CD4-positive, alpha-beta T cell (primary cell): ENCODE measurements around the gene KHK. TPM values are rescaled to one million over a fixed set of nuclear protein-coding genes. Genes with fewer than 3 reads are reported as not detected.

Experiments
- ATAC-seq: fragments of 200-7000 bp; cut with Tn5 transposase; one replicate; pipeline ENCODE4 v1.10.0; 2022; ENCODE audit warnings: mild to moderate bottlenecking; ENCODE audit not compliant: poor library complexity
- CTCF ChIA-PET: fragments of 350-600 bp; sonication (Branson Sonifier 250); formaldehyde crosslinking; loops from one replicate; lab custom pipeline; 2021; ENCODE audit warnings: antibody characterized with exemption, inconsistent platforms; lab: Charles Lee
- POLR2A ChIA-PET: fragments of 350-600 bp; sonication (Branson Sonifier 250); formaldehyde crosslinking; loops from one replicate; lab custom pipeline; 2021; ENCODE audit warnings: antibody characterized with exemption, inconsistent platforms; lab: Charles Lee
- DNase-seq, 14 experiments: peaks; one replicate each; pipeline ENCODE4 v3.0.0-alpha.2; 2013 to 2020; ENCODE audit warnings: mixed read lengths in 2 of 14
- H3K27ac ChIP-seq, 2 donors: one replicate each; pipeline versions ENCODE4 v1.5.1 to v1.7.0; 2013; ENCODE audit warnings: low read length in 2 of 2, low read depth in 1 of 2, mild to moderate bottlenecking in 1 of 2
- H3K27me3 ChIP-seq, 2 experiments: 1 replicate in 1 of 2; 2 replicates in 1 of 2; pipeline versions ENCODE4 v1.6.1 to v1.7.0; 2013; ENCODE audit warnings: low read length in 2 of 2, control low read depth in 1 of 2, mild to moderate bottlenecking in 1 of 2, moderate library complexity in 1 of 2; ENCODE audit not compliant: insufficient read depth in 2 of 2, control insufficient read depth in 1 of 2
- H3K36me3 ChIP-seq: one replicate; pipeline ENCODE4 v1.6.1; 2013; ENCODE audit warnings: low read length, control low read depth; ENCODE audit not compliant: insufficient read depth
- H3K4me1 ChIP-seq: one replicate; pipeline ENCODE4 v1.6.1; 2013; ENCODE audit warnings: low read length, control low read depth; ENCODE audit not compliant: insufficient read depth
- H3K4me3 ChIP-seq: one replicate; pipeline ENCODE4 v1.5.1; 2013; ENCODE audit warnings: mild to moderate bottlenecking, low read length, moderate library complexity
- H3K9me3 ChIP-seq, 2 experiments: 1 replicate in 1 of 2; 2 replicates in 1 of 2; pipeline versions ENCODE4 v1.6.1 to v1.7.0; 2013; ENCODE audit warnings: low read length in 2 of 2, mild to moderate bottlenecking in 2 of 2, control low read depth in 1 of 2, moderate library complexity in 1 of 2; ENCODE audit not compliant: control insufficient read depth in 1 of 2, insufficient read depth in 1 of 2
- H3K27ac Mint-ChIP-seq: one replicate; pipeline ENCODE4 v1.8.0; 2020; ENCODE audit warnings: mixed read lengths
- H3K27me3 Mint-ChIP-seq: one replicate; pipeline ENCODE4 v1.8.0; 2021; ENCODE audit warnings: mixed read lengths
- H3K36me3 Mint-ChIP-seq: one replicate; pipeline ENCODE4 v1.8.0; 2021; ENCODE audit warnings: low read depth, mixed read lengths
- H3K4me1 Mint-ChIP-seq: one replicate; pipeline ENCODE4 v1.8.0; 2021; ENCODE audit warnings: low read depth, mixed read lengths
- H3K4me3 Mint-ChIP-seq: one replicate; pipeline ENCODE4 v1.8.0; 2020; ENCODE audit warnings: mild to moderate bottlenecking, mixed read lengths
- H3K9me3 Mint-ChIP-seq: one replicate; pipeline ENCODE4 v1.8.0; 2020; ENCODE audit warnings: mixed read lengths
- intact Hi-C, 2 experiments: fragments of 100-400 bp; cut with DNase I in 1 of 2; cut with micrococcal nuclease in 1 of 2; formaldehyde crosslinking; loops; one replicate each; pipeline versions ENCODE4 v1.15.1 to v1.9.0; 2023 to 2025; cut with DNase I, micrococcal nuclease
- total RNA-seq, 174 experiments: library from RNA in 2 of 174; stranded (reverse) in 2 of 174; gene quantifications; one replicate each; pipeline ENCODE4 v1.2.3 and lab custom pipeline; 2021 to 2026
- TF ChIP-seq, protein P1 (sequence below): fragments of 200-600 bp; IDR thresholded peaks from one replicate; pipeline ENCODE4 v1.8.0; 2022; ENCODE audit warnings: antibody characterized with exemption, mild to moderate bottlenecking

Gene KHK
- total RNA-seq, 2 experiments from 2014 or later = 4.7 TPM

DNA sequence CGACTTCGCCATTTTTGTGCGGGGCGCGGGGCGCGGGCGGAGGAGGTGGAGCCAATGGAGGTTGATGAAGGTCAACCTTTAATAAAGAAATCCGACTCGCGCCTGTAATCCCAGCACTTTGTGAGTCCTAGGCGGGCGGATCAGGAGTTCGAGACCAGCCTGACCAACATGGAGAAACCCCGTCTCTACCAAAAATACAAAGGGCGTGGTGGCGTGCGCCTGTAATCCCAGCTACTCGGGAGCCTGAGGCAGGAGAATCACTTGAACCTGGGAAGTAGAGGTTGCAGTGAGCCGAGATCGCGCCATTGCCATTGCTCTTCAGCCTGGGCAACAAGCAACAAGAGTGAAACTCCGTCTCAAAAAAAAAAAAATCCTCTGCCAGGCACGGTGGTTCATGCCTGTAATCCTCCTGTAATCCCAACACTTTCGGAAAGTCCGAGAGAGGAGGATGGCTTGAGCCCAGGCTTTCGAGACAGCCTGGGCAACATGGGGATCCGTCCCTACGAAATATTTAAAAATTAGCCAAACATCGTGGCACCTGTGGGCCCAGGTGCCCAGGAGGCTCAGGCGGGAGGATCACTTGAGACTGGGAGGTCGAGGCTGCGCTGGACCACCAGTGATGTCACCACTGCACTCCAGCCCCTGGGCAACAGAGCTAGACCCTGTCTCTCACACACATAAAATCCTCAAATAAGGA lies 48.4 kb downstream of the KHK start:
- Histone ChIP-seq H3K27me3 (no peaks in the 10 kb centered on the region), H3K27ac (peak overlapping the region in 1 of 2 donors; percentile 79), H3K36me3 (peaks cover 30% of the 10 kb centered on the region), H3K9me3 (no peaks in the 10 kb centered on the region), H3K4me1 (peaks cover 30% of the 10 kb centered on the region), H3K4me3 (peak overlapping the region; percentile 90)
- CTCF ChIA-PET = interaction anchor here (1.4 to 2.6 kb wide), 4 partner anchors 11 to 168 kb away, joined by 4 to 8 read pairs (median 4); partner anchors contain the start of genes ABHD1 and AGBL5
- H3K27me3 Mint-ChIP-seq = no peaks in the 10 kb centered on the region
- peaks cover 19% of the 10 kb centered on the region for H3K4me1 Mint-ChIP-seq
- peak in 1 of 14 experiments; percentile 27 for DNase-seq
- peaks cover 30% of the 10 kb centered on the region for H3K36me3 Mint-ChIP-seq
- ATAC-seq = no peak
- TF ChIP-seq, protein P1, sequence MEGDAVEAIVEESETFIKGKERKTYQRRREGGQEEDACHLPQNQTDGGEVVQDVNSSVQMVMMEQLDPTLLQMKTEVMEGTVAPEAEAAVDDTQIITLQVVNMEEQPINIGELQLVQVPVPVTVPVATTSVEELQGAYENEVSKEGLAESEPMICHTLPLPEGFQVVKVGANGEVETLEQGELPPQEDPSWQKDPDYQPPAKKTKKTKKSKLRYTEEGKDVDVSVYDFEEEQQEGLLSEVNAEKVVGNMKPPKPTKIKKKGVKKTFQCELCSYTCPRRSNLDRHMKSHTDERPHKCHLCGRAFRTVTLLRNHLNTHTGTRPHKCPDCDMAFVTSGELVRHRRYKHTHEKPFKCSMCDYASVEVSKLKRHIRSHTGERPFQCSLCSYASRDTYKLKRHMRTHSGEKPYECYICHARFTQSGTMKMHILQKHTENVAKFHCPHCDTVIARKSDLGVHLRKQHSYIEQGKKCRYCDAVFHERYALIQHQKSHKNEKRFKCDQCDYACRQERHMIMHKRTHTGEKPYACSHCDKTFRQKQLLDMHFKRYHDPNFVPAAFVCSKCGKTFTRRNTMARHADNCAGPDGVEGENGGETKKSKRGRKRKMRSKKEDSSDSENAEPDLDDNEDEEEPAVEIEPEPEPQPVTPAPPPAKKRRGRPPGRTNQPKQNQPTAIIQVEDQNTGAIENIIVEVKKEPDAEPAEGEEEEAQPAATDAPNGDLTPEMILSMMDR = no peak
- no peaks in the 10 kb centered on the region for H3K9me3 Mint-ChIP-seq
- peak overlapping the region; percentile 94 for H3K27ac Mint-ChIP-seq
- peak overlapping the region; percentile 98 for H3K4me3 Mint-ChIP-seq
- POLR2A ChIA-PET = interaction anchor here (1.0 to 3.8 kb wide), 5 partner anchors 11 to 84 kb away, joined by 3 to 56 read pairs (median 13); partner anchors contain the start of genes ABHD1, AGBL5, ATRAID and OST4
- intact Hi-C loops = loop anchor here (1.0 to 5.0 kb wide), 7 partner anchors 12 to 242 kb away; partner anchors contain the start of genes ABHD1 (in 2 of the 2), ATRAID (in 2 of the 2), SLC5A6 (in 2 of the 2) and KHK (in 1 of the 2)

DNA sequence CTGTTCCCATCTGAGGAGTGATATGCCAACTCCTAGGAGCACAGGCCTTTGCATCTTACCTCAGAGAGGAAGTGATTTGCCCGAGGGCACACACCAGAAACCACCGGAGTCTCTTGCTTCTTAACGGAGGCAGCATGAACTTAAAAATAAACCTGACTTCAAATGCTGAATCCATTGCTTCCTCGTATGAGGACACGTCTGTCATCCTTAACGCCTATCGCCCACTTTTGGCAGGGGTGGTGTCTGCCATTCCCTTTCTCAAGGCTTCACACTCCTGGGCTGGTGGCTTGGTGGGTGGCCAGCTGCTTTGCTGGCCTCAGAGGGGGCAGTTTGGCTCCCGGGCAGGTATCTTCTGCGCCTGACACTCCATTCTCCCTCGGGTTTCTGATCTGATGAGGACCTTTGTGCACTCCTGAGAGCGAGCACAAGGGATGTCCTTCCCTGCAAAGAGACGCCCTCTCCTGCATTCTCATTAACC lies 48.9 kb downstream of the KHK start:
- TF ChIP-seq, protein P1 = no peak
- H3K27me3 ChIP-seq = no peaks in the 10 kb centered on the region
- peaks cover 30% of the 10 kb centered on the region for H3K4me1 ChIP-seq
- intact Hi-C loops = loop anchor here in 1 of 2 experiments (2.0 to 5.0 kb wide), 3 partner anchors 77 to 242 kb away; partner anchors contain the start of genes ATRAID, SLC5A6 and TMEM214
- Mint-ChIP-seq H3K4me1 (peaks cover 19% of the 10 kb centered on the region), H3K27ac (peak overlapping the region; percentile 94), H3K9me3 (no peaks in the 10 kb centered on the region), H3K36me3 (peaks cover 24% of the 10 kb centered on the region), H3K4me3 (peak overlapping the region; percentile 98), H3K27me3 (no peaks in the 10 kb centered on the region)
- ChIA-PET CTCF (interaction anchor here (1.0 kb wide), 1 partner anchor 12 kb away, joined by 5 read pairs; the partner anchor contains the start of gene ABHD1), POLR2A (interaction anchor here (1.8 to 3.8 kb wide), 3 partner anchors 12 to 85 kb away, joined by 6 to 56 read pairs (median 27); partner anchors contain the start of genes ABHD1, AGBL5, ATRAID and SLC5A6)
- no peak overlapping the region for H3K27ac ChIP-seq
- H3K4me3 ChIP-seq = no peak overlapping the region
- peaks cover 24% of the 10 kb centered on the region for H3K36me3 ChIP-seq
- DNase-seq (no peak), ATAC-seq (no peak)
- no peaks in the 10 kb centered on the region for H3K9me3 ChIP-seq

DNA sequence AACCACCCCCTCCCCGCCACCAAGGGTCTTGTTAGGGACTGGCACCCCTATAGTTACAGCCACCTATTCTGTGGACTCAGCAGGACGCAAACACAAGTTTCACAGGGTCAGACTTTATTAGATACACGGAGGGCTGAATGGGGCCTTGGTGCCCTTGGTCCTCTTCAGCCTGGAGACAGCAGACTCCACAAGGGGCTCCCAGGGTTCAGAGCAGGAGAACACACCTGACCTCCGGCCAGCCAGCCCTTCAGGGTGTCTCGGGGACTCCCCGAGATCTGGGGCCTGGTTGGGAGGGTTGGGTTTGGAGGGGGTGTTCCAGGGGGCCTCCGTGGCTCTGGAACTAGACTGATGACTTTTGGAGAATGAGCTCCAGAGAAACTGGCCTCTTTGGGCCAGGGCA lies 50.2 kb downstream of the KHK start:
- Mint-ChIP-seq H3K27ac (no peak overlapping the region), H3K36me3 (peaks cover 16% of the 10 kb centered on the region), H3K27me3 (no peaks in the 10 kb centered on the region), H3K4me3 (no peak overlapping the region), H3K9me3 (no peaks in the 10 kb centered on the region), H3K4me1 (peaks cover 19% of the 10 kb centered on the region)
- CTCF ChIA-PET = interaction anchor here (0.6 to 1.0 kb wide), 2 partner anchors 13 to 33 kb away, joined by 5 read pairs; partner anchors contain the start of gene ABHD1
- Histone ChIP-seq H3K4me1 (peaks cover 27% of the 10 kb centered on the region), H3K27ac (no peak overlapping the region), H3K36me3 (peaks cover 12% of the 10 kb centered on the region), H3K4me3 (no peak overlapping the region), H3K27me3 (no peaks in the 10 kb centered on the region), H3K9me3 (no peaks in the 10 kb centered on the region)
- DNase-seq = no peak
- POLR2A ChIA-PET = no interaction called here
- intact Hi-C loops = loop anchor here in 1 of 2 experiments (5.0 kb wide), 1 partner anchor 241 kb away; no protein-coding TSS in a partner anchor
- TF ChIP-seq, protein P1 = no peak
- no peak for ATAC-seq
